ENCODE data around the gene RTKN2.

RTKN2 gene

GRCh38 chr10:62182171-62182570 is 86.5 kb downstream of the RTKN2 start:
- in situ Hi-C loops (cut with MboI; ENCODE audit: low sequenced_read_pairs), result no loop called here

- in situ Hi-C loops (cut with MboI; ENCODE audit: low sequenced_read_pairs), result no loop called here
Observed at GRCh38 chr10:62180677-62181076, 88.0 kb downstream of the RTKN2 start.

DNA sequence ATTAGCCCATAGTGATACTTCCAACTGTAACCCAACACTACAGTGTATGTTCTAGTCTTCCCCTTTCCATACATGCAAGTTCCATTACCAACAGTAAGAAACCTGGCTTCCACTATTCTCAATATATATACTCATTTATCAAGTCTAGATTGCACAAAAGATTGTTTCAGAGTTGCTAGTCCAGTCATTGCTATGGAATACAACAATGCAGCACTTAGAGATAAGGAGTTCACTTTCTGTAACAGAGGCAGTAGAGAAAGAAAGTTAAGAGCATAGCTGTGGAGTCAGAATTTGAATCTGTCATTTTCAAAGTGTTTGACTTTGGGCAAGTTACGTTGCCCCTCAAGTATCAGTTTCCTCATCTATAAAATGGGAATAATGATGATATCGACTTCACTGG is 90.1 kb downstream of the RTKN2 start:
- in situ Hi-C loops (cut with MboI; ENCODE audit: low sequenced_read_pairs), result no loop called here

DNA sequence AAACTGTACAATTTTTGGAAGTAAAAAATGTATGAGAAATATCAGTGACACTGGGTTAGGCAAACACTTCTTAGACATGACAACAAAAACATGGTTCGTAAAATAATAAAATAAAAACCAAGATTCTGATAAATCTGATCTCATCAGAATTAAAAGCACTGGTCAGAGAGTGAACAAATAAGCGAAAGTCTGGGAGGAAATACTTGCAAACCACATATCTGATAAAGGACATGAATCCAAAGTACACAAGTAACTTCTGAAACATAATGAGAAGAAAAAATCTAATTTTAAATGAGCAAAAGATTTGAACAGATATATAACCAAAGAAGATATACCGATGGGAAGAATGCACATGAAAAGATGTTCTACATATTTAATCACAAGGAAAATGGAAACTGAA is 91.5 kb downstream of the RTKN2 start:
- in situ Hi-C loops (cut with MboI; ENCODE audit: low sequenced_read_pairs), result no loop called here

DNA sequence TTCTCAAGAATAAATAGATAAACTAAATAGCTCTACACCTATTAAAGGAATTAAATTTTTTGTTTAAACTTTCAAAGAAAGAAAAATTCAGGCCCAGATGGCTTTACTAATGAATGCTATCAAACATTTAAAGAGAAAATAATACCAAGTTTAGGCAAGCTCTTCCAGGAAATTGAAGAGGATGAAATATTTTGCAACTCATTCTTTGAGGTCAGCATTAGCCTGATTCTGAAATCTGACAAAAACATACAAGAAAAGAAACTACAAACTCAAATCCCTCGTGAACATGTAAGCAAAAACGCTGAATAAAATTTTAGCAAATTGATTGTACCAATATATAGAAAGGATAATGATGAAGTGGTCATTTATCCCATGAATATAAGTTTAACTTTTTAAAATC is 93.4 kb downstream of the RTKN2 start:
- in situ Hi-C loops (cut with MboI; ENCODE audit: low sequenced_read_pairs), result no loop called here

DNA sequence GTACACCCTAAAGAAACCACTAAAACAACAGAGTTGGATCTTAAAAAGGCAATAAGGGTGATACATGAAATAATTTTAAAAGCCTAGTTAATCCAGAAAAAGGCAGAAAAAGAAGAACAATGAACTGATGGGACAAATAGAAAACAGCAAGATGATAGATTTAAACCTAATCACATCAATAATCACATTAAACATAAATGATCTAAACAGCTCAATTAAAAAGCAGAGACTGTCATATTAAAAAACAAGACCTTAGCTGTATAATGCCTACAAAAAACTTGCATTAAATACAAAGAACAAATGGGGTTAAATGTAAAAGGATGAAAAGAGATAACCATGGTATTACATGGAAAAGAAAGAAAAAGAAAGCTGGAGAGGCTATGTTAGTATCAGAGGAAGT is 96.2 kb downstream of the RTKN2 start:
- in situ Hi-C loops (cut with MboI; ENCODE audit: low sequenced_read_pairs), result no loop called here

DNA sequence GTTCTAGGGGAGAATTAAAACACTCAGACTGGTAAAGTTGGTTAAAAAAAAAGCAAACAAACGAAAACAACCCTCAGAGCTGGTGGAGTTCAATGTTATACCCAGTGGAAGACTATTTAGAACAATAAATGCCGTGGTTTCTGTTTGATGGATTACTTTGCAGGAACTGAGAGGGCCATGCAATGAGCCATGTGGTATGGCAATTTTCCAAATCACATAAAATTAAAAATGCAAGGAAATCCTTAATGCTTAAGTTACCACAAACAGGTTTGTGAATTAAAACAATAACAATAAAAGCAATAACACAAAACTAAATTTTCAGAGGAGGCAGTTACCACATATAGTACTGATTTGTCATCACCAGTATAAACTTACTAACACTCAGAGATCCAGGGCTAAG is 96.9 kb downstream of the RTKN2 start:
- in situ Hi-C loops (cut with MboI; ENCODE audit: low sequenced_read_pairs), result no loop called here

DNA sequence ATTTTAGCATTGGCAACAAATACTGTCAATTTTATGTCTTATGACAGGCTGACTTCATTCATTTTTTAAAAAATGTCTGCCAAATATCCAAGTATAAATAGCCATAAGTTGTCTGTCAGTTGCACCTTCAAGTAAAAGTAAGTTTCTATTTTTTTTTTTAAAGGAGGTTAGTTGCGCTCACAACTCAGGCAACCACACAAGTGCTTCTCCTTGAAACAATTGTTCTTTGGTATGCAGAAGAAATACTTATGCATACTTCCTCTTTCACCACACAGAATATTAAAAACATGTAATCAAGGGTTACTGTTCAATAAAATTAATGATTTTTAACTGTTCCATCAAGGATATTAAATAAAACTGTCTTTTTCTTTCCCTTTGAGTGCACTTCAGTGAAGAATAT is 97.9 kb downstream of the RTKN2 start:
- in situ Hi-C loops (cut with MboI; ENCODE audit: low sequenced_read_pairs), result no loop called here

GRCh38 chr10:62166331-62167131 is 102.1 kb downstream of the RTKN2 start:
- in situ Hi-C loops (cut with MboI; ENCODE audit: low sequenced_read_pairs), result no loop called here

DNA sequence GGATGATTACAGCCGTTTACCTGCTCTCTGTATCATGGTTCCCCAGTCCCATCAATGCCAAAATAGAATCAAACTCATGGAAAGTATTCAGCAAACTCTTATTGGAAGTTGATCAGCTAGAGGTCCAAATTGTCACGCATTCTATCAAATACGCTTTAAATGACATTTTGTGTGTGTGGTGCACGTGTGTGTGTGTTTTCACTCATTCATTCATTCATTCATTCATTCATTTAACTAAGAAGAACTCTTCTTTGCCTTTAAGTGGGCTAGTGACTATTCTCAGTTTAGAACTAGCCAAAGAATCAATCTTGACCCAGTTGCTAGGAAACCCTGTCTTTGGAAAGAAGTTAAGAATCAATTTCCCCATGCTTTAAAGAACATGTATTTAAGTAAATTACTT is 102.8 kb downstream of the RTKN2 start:
- in situ Hi-C loops (cut with MboI; ENCODE audit: low sequenced_read_pairs), result no loop called here

GRCh38 chr10:62163024-62163423 is 105.6 kb downstream of the RTKN2 start:
- in situ Hi-C loops (cut with MboI; ENCODE audit: low sequenced_read_pairs), result no loop called here

DNA sequence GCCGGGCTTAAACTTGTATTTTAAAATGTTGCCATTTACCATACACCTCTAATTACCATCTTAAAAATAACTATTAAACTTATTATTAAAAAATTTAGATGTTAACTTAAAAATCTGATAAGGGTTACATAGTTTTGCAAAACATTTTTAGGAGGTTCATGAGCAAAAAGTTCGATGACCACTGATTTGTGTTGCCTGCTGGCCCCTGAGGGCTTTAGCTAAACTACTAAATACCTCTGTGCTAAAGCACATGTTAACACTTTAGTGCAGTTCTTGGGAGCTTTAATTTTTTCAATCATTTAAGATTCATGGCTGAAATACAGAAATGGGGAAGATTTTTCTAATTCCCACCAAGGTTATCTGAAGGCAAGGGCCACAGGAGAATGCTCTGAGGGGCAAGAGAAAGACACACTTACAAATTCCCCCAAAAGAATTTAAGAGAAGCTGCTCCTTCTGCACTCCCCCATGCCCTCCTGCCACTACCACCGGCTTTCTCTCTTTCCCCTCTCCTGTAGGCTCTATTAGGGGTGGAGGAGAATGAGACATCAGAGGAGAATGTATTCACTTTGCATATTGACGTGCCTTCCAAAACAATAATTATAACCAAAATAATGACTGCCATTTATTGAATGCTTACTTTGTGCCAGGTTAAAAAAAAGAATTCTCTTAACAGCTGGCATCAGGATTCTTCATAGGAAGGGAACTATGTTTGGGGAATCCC is 106.2 kb downstream of the RTKN2 start:
- in situ Hi-C loops (cut with MboI; ENCODE audit: low sequenced_read_pairs), result no loop called here

- in situ Hi-C loops (cut with MboI; ENCODE audit: low sequenced_read_pairs), result no loop called here
Observed at GRCh38 chr10:62159351-62159750, 109.3 kb downstream of the RTKN2 start.

DNA sequence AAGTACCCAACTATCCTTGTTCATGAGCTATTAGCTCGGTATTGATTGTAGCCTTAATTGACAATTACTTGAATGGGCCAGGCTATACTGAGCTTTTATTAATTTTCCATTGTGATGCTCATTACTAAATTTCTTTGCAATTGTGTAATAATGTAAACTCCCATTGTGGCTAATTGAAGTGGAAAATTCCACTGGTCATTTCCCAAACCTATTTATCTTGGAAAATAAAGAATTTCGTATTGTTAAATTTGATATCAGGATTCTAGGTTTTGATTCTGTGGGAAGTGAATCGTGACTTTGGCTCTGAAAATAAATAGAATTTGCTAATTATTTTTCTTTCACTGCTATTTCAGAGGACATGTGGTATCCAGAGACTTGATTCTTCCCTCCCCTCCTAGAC is 111.0 kb downstream of the RTKN2 start:
- in situ Hi-C loops (cut with MboI; ENCODE audit: low sequenced_read_pairs), result no loop called here

- in situ Hi-C loops (cut with MboI; ENCODE audit: low sequenced_read_pairs), result no loop called here
Observed at GRCh38 chr10:62155054-62155680, 113.5 kb downstream of the RTKN2 start.

GRCh38 chr10:62154231-62154630 is 114.4 kb downstream of the RTKN2 start:
- in situ Hi-C loops (cut with MboI; ENCODE audit: low sequenced_read_pairs), result no loop called here

- in situ Hi-C loops (cut with MboI; ENCODE audit: low sequenced_read_pairs), result no loop called here
Observed at GRCh38 chr10:62153191-62153590, 115.5 kb downstream of the RTKN2 start.

DNA sequence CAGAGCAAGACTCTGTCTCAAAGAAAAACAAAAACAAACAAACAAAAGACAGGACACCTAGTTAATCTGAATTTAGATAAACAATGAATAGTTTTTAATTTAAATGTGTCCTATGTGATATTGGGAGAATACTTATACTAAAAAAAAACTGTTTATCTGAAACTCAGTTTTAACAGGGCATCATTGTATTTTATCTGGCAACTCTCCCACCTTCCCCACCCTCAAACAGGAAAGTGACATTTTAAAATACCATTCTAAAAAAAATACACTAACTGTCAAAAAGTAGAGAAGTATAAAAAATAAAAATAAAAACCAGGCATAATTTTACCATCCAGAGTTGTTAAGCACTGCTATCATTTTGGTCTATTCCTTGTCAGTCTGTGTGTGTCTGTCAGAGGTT is 119.0 kb downstream of the RTKN2 start:
- in situ Hi-C loops (cut with MboI; ENCODE audit: low sequenced_read_pairs), result no loop called here

- in situ Hi-C loops (cut with MboI; ENCODE audit: low sequenced_read_pairs), result no loop called here
Observed at GRCh38 chr10:62148155-62148554, 120.5 kb downstream of the RTKN2 start.

GRCh38 chr10:62147425-62147824 is 121.2 kb downstream of the RTKN2 start:
- in situ Hi-C loops (cut with MboI; ENCODE audit: low sequenced_read_pairs), result no loop called here

DNA sequence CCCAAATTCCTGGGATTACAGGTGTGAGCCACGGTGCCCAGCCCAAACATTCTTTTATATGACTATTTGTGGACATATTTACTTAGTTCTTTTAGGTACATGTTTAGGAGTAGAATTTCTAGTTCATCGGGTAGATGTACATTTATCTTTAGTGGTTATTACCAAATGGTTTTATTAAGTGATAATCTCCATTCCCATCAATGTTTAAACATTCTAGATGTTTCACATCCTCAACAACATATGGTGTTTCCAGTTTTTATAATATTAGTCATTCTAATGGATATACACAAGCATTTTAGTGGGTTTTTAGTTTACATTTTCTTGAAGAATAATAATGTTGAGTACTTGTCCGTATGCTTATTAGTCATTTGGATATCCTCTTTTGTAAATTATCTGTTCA is 131.7 kb downstream of the RTKN2 start:
- in situ Hi-C loops (cut with MboI; ENCODE audit: low sequenced_read_pairs), result no loop called here

DNA sequence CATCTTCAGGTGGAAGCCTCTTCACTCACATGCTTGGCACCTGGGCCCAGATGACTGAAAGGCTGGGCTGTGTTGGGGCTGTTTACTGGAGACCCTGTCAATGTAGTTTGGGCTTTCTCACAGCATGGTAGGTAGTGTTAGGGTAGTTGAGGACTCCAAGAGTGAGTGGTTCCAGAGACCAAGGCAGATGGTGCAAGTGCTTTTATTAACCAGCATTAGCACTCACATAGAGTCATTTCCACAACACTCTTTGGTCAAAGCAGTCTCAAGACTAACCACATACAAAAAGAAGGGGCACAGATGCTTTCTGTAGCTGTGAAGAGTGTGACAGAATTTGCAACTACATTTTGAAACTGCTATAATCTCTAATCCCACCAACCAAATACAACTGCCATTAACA is 135.0 kb downstream of the RTKN2 start:
- in situ Hi-C loops (cut with MboI; ENCODE audit: low sequenced_read_pairs), result no loop called here
